H1 (cell line): ENCODE measurements around the gene CANT1. TPM values are rescaled to one million over a fixed set of nuclear protein-coding genes. Genes with fewer than 3 reads are reported as not detected.

Source experiments
- CTCF ChIA-PET: fragments of 300-600 bp; sonication (Branson Sonifier 250); formaldehyde crosslinking; loops from one replicate; lab custom pipeline; 2021; ENCODE audit not compliant: partially characterized antibody; lab: Charles Lee
- POLR2A ChIA-PET: fragments of 300-600 bp; sonication (Branson Sonifier 250); formaldehyde crosslinking; loops from one replicate; lab custom pipeline; 2021; ENCODE audit warnings: inconsistent platforms; ENCODE audit not compliant: partially characterized antibody; lab: Charles Lee
- DNase-seq, 2 experiments: peaks; one replicate each; pipeline versions ENCODE4 v3.0.0 to v3.0.0-alpha.2; 2010 to 2022; ENCODE audit warnings: low spot score in 2 of 2, low read depth in 1 of 2, mixed read lengths in 1 of 2
- FAIRE-seq: peaks from 2 replicates; lab custom pipeline; 2011; peaks lifted over from hg19 to GRCh38; lab: Jason Lieb, UNC
- H2AFZ ChIP-seq: 2 replicates; pipeline ENCODE4 v1.8.1; 2012; ENCODE audit warnings: low read length, inconsistent platforms
- H2AK5ac ChIP-seq: 2 replicates; pipeline ENCODE4 v1.6.1; 2013; ENCODE audit warnings: low read depth, low read length
- H2BK120ac ChIP-seq: replicated peaks from 2 replicates; pipeline ENCODE3; 2013; ENCODE audit warnings: low read depth, low read length, inconsistent platforms
- H2BK12ac ChIP-seq: 2 replicates; pipeline ENCODE4 v1.6.1; 2013; ENCODE audit warnings: low read depth, low read length
- H2BK15ac ChIP-seq: 2 replicates; pipeline ENCODE4 v1.6.1; 2013; ENCODE audit warnings: low read length
- H2BK20ac ChIP-seq: 2 replicates; pipeline ENCODE4 v1.6.1; 2013; ENCODE audit warnings: low read length
- H2BK5ac ChIP-seq: 2 replicates; pipeline ENCODE4 v1.6.1; 2013; ENCODE audit warnings: low read depth, low read length
- H3K14ac ChIP-seq: 2 replicates; pipeline ENCODE4 v1.6.1; 2013; ENCODE audit warnings: inconsistent platforms; ENCODE audit not compliant: insufficient read length
- H3K18ac ChIP-seq: 2 replicates; pipeline ENCODE4 v1.6.1; 2013; ENCODE audit warnings: low read length; ENCODE audit errors: extremely low read depth
- H3K23ac ChIP-seq: 2 replicates; pipeline ENCODE4 v1.6.1; 2013; ENCODE audit warnings: inconsistent platforms; ENCODE audit not compliant: insufficient read length
- H3K23me2 ChIP-seq: 2 replicates; pipeline ENCODE4 v1.6.1; 2013; ENCODE audit warnings: low read depth, low read length
- H3K27ac ChIP-seq: 2 replicates; pipeline ENCODE4 v1.6.1; 2011; ENCODE audit warnings: low read depth, low read length, inconsistent platforms
- H3K27me3 ChIP-seq, 4 experiments: replicated peaks in 1 of 4; 1 replicate in 1 of 4; 2 replicates in 3 of 4; pipeline versions ENCODE4 v1.6.1 to v1.8.1; 2011 to 2013; ENCODE audit warnings: low read length in 3 of 4, mild to moderate bottlenecking in 3 of 4, inconsistent platforms in 2 of 4, mixed read lengths in 2 of 4, moderate library complexity in 1 of 4; ENCODE audit not compliant: control insufficient read depth in 3 of 4, insufficient read depth in 3 of 4; ENCODE audit errors: extremely low read depth in 1 of 4
- H3K36me3 ChIP-seq, 4 experiments: 2 replicates each; pipeline versions ENCODE4 v1.6.1 to v1.8.1; 2011 to 2013; ENCODE audit warnings: mild to moderate bottlenecking in 4 of 4, low read length in 3 of 4, moderate library complexity in 2 of 4, control low read depth in 1 of 4, inconsistent platforms in 1 of 4; ENCODE audit not compliant: insufficient read depth in 4 of 4, control insufficient read depth in 2 of 4
- H3K4ac ChIP-seq: replicated peaks from 2 replicates; pipeline ENCODE3; 2013; ENCODE audit warnings: low read length, low read depth, mixed read lengths, inconsistent platforms; ENCODE audit not compliant: insufficient read length
- H3K4me1 ChIP-seq, 4 experiments: replicated peaks in 1 of 4; 1 replicate in 1 of 4; 2 replicates in 3 of 4; pipeline versions ENCODE4 v1.6.1 to v1.8.1; 2011 to 2013; ENCODE audit warnings: low read length in 3 of 4, inconsistent platforms in 2 of 4, mixed read lengths in 1 of 4; ENCODE audit not compliant: insufficient read depth in 4 of 4, control insufficient read depth in 3 of 4
- H3K4me2 ChIP-seq, 2 experiments: 2 replicates each; pipeline versions ENCODE4 v1.6.1 to v1.8.1; 2011 to 2013; ENCODE audit warnings: low read depth in 2 of 2, low read length in 2 of 2, control low read depth in 1 of 2, inconsistent platforms in 1 of 2, mild to moderate bottlenecking in 1 of 2; ENCODE audit not compliant: insufficient read depth in 1 of 2
- H3K4me3 ChIP-seq, 4 experiments: fragments of 200-600, 300-600 bp in 1 of 4; sonication (generic), shearing (Covaris generic), sonication (Bioruptor Twin) in 1 of 4; 2 replicates each; pipeline versions ENCODE4 v1.5.1 to v1.8.1; 2011 to 2016; ENCODE audit warnings: low read length in 4 of 4, low read depth in 3 of 4, control low read depth in 2 of 4, inconsistent platforms in 2 of 4, mild to moderate bottlenecking in 2 of 4, mixed read lengths in 1 of 4, moderate library complexity in 1 of 4; ENCODE audit not compliant: insufficient read depth in 2 of 4; ENCODE audit errors: extremely low read depth in 1 of 4
- H3K56ac ChIP-seq: replicated peaks from 2 replicates; pipeline ENCODE3; 2013; ENCODE audit warnings: low read depth, mild to moderate bottlenecking, mixed read lengths, low read length, inconsistent platforms; ENCODE audit not compliant: insufficient read length
- H3K79me1 ChIP-seq: 2 replicates; pipeline ENCODE4 v1.6.1; 2013; ENCODE audit warnings: low read depth, low read length, control low read depth
- H3K79me2 ChIP-seq, 2 experiments: 2 replicates each; pipeline versions ENCODE4 v1.6.1 to v1.8.1; 2012 to 2013; ENCODE audit warnings: low read length in 2 of 2, mild to moderate bottlenecking in 2 of 2, inconsistent platforms in 1 of 2; ENCODE audit not compliant: insufficient read depth in 2 of 2, control insufficient read depth in 1 of 2
- H3K9ac ChIP-seq, 4 experiments: replicated peaks in 1 of 4; 1 replicate in 1 of 4; 2 replicates in 3 of 4; pipeline versions ENCODE4 v1.6.1 to v1.8.1; 2011 to 2013; ENCODE audit warnings: low read depth in 3 of 4, low read length in 3 of 4, control low read depth in 2 of 4, mild to moderate bottlenecking in 2 of 4, moderate library complexity in 2 of 4, inconsistent platforms in 1 of 4; ENCODE audit errors: extremely low read depth in 1 of 4
- H3K9me3 ChIP-seq, 2 experiments: 2 replicates each; pipeline versions ENCODE4 v1.6.1 to v1.8.1; 2012 to 2013; ENCODE audit warnings: mild to moderate bottlenecking in 2 of 2, moderate library complexity in 2 of 2, control low read depth in 1 of 2, inconsistent platforms in 1 of 2, low read depth in 1 of 2, low read length in 1 of 2, mixed read lengths in 1 of 2; ENCODE audit not compliant: insufficient read depth in 2 of 2
- H4K20me1 ChIP-seq, 2 experiments: replicated peaks in 1 of 2; 2 replicates each; pipeline versions ENCODE3 to v1.8.1; 2011 to 2013; ENCODE audit warnings: inconsistent platforms in 2 of 2, low read length in 2 of 2, mild to moderate bottlenecking in 1 of 2; ENCODE audit not compliant: insufficient read depth in 2 of 2, control insufficient read depth in 1 of 2
- H4K5ac ChIP-seq: 2 replicates; pipeline ENCODE4 v1.6.1; 2013; ENCODE audit warnings: low read length, low read depth, mixed read lengths, inconsistent platforms; ENCODE audit not compliant: insufficient read length
- H4K8ac ChIP-seq: 2 replicates; pipeline ENCODE4 v1.8.0; 2013; ENCODE audit warnings: mild to moderate bottlenecking, moderate library complexity, low read length, inconsistent platforms; ENCODE audit not compliant: insufficient read depth; ENCODE audit errors: extremely low read depth
- H4K91ac ChIP-seq: replicated peaks from 2 replicates; pipeline ENCODE3; 2013; ENCODE audit warnings: low read length, mixed read lengths, inconsistent platforms; ENCODE audit not compliant: insufficient read length
- SIRT6 ChIP-seq: IDR thresholded peaks from one replicate; pipeline ENCODE4 v1.7.1; 2012; ENCODE audit warnings: low read length, inconsistent platforms
- SP2 ChIP-seq: IDR thresholded peaks from 2 replicates; pipeline ENCODE4 v1.6.1; 2012; ENCODE audit warnings: mild to moderate bottlenecking, low read length, inconsistent platforms
- WGBS, 2 experiments: shearing (Covaris generic) in 1 of 2; methylation state at CpG; one replicate each; pipeline versions ENCODE4 v1.1.6 to v1.1.7; 2013 to 2015; ENCODE audit warnings: low lambda C conversion rate in 2 of 2, mixed read lengths in 2 of 2, inconsistent platforms in 1 of 2, low coverage in 1 of 2, missing lambda C conversion rate in 1 of 2; ENCODE audit not compliant: insufficient replicate concordance in 2 of 2, insufficient coverage in 1 of 2, insufficient read length in 1 of 2; ENCODE audit errors: extremely low coverage in 1 of 2, missing lambda C conversion rate in 1 of 2; 5-methylcytosine and 5-hydroxymethylcytosine counted together
- polyA plus RNA-seq, 7 experiments: library from polyadenylated mRNA; depleted of rRNA in 3 of 7; stranded (reverse) in 5 of 7; unstranded in 2 of 7; fragments of >200 nt in 5 of 7; fragments of 200-250 nt in 2 of 7; gene quantifications; 1 replicate in 5 of 7; 2 replicates in 1 of 7; 4 replicates in 1 of 7; pipeline versions ENCODE4 v1.2.1 to v1.2.3, GENCODE V29; 2011 to 2013; ENCODE audit warnings: missing spikeins in 2 of 7, mixed read lengths in 2 of 7
- total RNA-seq: library from RNA; stranded (reverse); fragmentation: NEBNext Ultra II Directional; extraction: Animal tissue kit (Norgen Biotek cat#: 25700); gene quantifications from 2 replicates; pipeline ENCODE4 v1.2.1, GENCODE V29; 2021

The CANT1 gene
- total and polyA plus RNA-seq, 2 of the 8 experiments (the other 6 are each of a cell fraction or from before 2014, with no cell fraction given) = 23.0 to 32.6 TPM

GRCh38 chr17:79008666-79009387 is 737 bp downstream of the CANT1 start:
- peaks cover 0 to 5% of the 10 kb centered on the region in 2 experiments; a peak in 1 of 4 replicates for H3K79me2 ChIP-seq
- TF ChIP-seq SP2 (no peak), SIRT6 (no peak)

More at GRCh38 chr17:79008666-79009387, 737 bp downstream of the CANT1 start:
- DNase-seq = no peak
- Histone ChIP-seq H4K91ac (no peak overlapping the region), H2BK120ac (no peak overlapping the region), H3K36me3 (no peaks in the 10 kb centered on the region), H3K23ac (no peak overlapping the region), H3K56ac (no peak overlapping the region), H3K4me1 (peaks cover 0 to 9% (median 6%) of the 10 kb centered on the region in 4 experiments; a peak in 6 of 7 replicates), H3K4me3 (peak overlapping the region; percentile 74 to 87 (median 76)), H2BK12ac (0 out of 2 replicates have a peak overlapping the region, but pooled peaks have one; percentile 17), H3K9me3 (peaks cover 12% of the 10 kb centered on the region in 2 experiments), H3K27ac (no peak overlapping the region), H3K18ac (no peak overlapping the region), H3K23me2 (peaks cover 7% of the 10 kb centered on the region), H4K20me1 (peaks cover 24 to 34% of the 10 kb centered on the region in 2 experiments), H3K9ac (peak overlapping the region; percentile 29 to 85 (median 52); a peak in 6 of 7 replicates), H4K5ac (no peak overlapping the region), H3K14ac (no peak overlapping the region), H2BK20ac (no peak overlapping the region), H3K79me1 (peaks cover 19% of the 10 kb centered on the region), H4K8ac (no peak overlapping the region), H2BK15ac (no peak overlapping the region), H3K27me3 (peaks cover 14 to 43% (median 42%) of the 10 kb centered on the region in 4 experiments), H3K4ac (no peak overlapping the region), H2AK5ac (no peak overlapping the region), H3K4me2 (peak overlapping the region; percentile 62 to 85), H2BK5ac (no peak overlapping the region), H2AFZ (no peak overlapping the region; the same call in 1 of the 2 replicates)
- POLR2A ChIA-PET = no interaction called here
- FAIRE-seq = no peak
- 50% methylated on average over 7 of the region's 7 CpGs; no CpG with 5 or more reads in 1 of the 2 experiments for WGBS, 2 experiments
- CTCF ChIA-PET = interaction anchor here (1.0 to 2.1 kb wide), 4 partner anchors 14 to 38 kb away, joined by 3 to 6 read pairs (median 5); no protein-coding TSS in a partner anchor
